HepG2 (cell line): ENCODE data around the gene NECTIN2. TPM values are rescaled to one million over a fixed set of nuclear protein-coding genes. Genes with fewer than 3 reads are reported as not detected.
A peak's percentile ranks its signal among the peaks of the same experiment; 100 is the strongest.

ENCODE experiments used
- BCLAF1 ChIP-seq: fragments of 450-650 bp; IDR thresholded peaks from 2 replicates; pipeline ENCODE4 v1.6.1; 2017; ENCODE audit warnings: mild to moderate bottlenecking
- FOSL2 ChIP-seq: sonication (generic); formaldehyde crosslinking; IDR thresholded peaks from 2 replicates; pipeline ENCODE4 v1.4.0; 2020; ENCODE audit warnings: missing genetic modification reagents
- FUBP1 ChIP-seq: sonication (generic); formaldehyde crosslinking; IDR thresholded peaks from 2 replicates; pipeline ENCODE4 v1.5.1; 2020; ENCODE audit warnings: missing genetic modification reagents, mild to moderate bottlenecking, borderline replicate concordance
- ISL2 ChIP-seq: sonication (generic); formaldehyde crosslinking; IDR thresholded peaks from 2 replicates; pipeline ENCODE4 v1.5.0; 2020; ENCODE audit warnings: missing genetic modification reagents
- KLF16 ChIP-seq, 2 experiments: sonication (generic) in 1 of 2; formaldehyde crosslinking in 1 of 2; IDR thresholded peaks; 2 replicates each; pipeline versions ENCODE4 v1.6.1 to v1.8.0; 2016 to 2023; ENCODE audit warnings: missing genetic modification reagents in 2 of 2, missing compliant biosample characterization in 1 of 2
- NFKB2 ChIP-seq: sonication (generic); formaldehyde crosslinking; IDR thresholded peaks from 2 replicates; pipeline ENCODE4 v1.4.0; 2020; ENCODE audit warnings: missing genetic modification reagents, borderline replicate concordance
- RAD51 ChIP-seq: fragments of 450-650 bp; IDR thresholded peaks from 2 replicates; pipeline ENCODE4 v1.6.1; 2016; ENCODE audit warnings: borderline replicate concordance
- SMARCC2 ChIP-seq: fragments of 450-650 bp; IDR thresholded peaks from 2 replicates; pipeline ENCODE4 v1.6.1; 2017; ENCODE audit warnings: antibody characterized with exemption, mild to moderate bottlenecking
- STAT6 ChIP-seq: sonication (generic); formaldehyde crosslinking; IDR thresholded peaks from 2 replicates; pipeline ENCODE4 v1.4.0; 2020; ENCODE audit warnings: missing genetic modification reagents, mild to moderate bottlenecking, borderline replicate concordance
- ZNF318 ChIP-seq: sonication (generic); formaldehyde crosslinking; IDR thresholded peaks from 2 replicates; pipeline ENCODE4 v1.4.0; 2020; ENCODE audit warnings: mild to moderate bottlenecking, missing genetic modification reagents
- ZNF326 ChIP-seq: sonication (generic); formaldehyde crosslinking; IDR thresholded peaks from 2 replicates; pipeline ENCODE4 v1.4.0; 2020; ENCODE audit warnings: missing genetic modification reagents, borderline replicate concordance
- ZNF549 ChIP-seq: sonication (generic); formaldehyde crosslinking; IDR thresholded peaks from 2 replicates; pipeline ENCODE4 v1.5.0; 2020; ENCODE audit warnings: missing genetic modification reagents
- polyA plus RNA-seq, 8 experiments: library from polyadenylated mRNA; depleted of rRNA in 3 of 8; stranded (reverse) in 7 of 8; unstranded in 1 of 8; fragments of >200 nt; fragmentation: Illumina TruSeq in 4 of 8; extraction: Trizol in 4 of 8; gene quantifications; 2 replicates each; pipeline versions ENCODE4 v1.2.1 to v1.2.3, GENCODE V29; 2011 to 2016; ENCODE audit warnings: low read depth in 4 of 8, missing spikeins in 1 of 8, mixed read lengths in 1 of 8; ENCODE audit not compliant: insufficient read depth in 1 of 8
- total RNA-seq, 5 experiments: library from RNA; depleted of rRNA; stranded (reverse); fragments of >200 nt; fragmentation: Illumina TruSeq; extraction: Trizol; gene quantifications; 2 replicates each; pipeline ENCODE4 v1.2.3, GENCODE V29; 2016; ENCODE audit warnings: low read depth in 1 of 5

NECTIN2 gene
- total and polyA plus RNA-seq, 2 of the 13 experiments (the other 11 are each of a cell fraction or from before 2014, with no cell fraction given): 75.4 to 114 TPM

GRCh38 chr19:44903602-44904425 is 57.7 kb downstream of the NECTIN2 start (continued):
- TF ChIP-seq BCLAF1 (no peak), RAD51 (no peak), STAT6 (no peak), ZNF549 (CRISPR knock-in tag) (no peak), ZNF318 (CRISPR knock-in tag) (no peak; the same call in 1 of the 2 replicates), FUBP1 (CRISPR knock-in tag) (no peak), SMARCC2 (no peak), KLF16 (CRISPR knock-in tag; IDR thresholded peaks at IDR 0.05) (peak in 1 of 2 experiments; percentile 91; a peak in 2 of 4 replicates), NFKB2 (peak; percentile 33; the same call in 1 of the 2 replicates), ISL2 (CRISPR knock-in tag) (peak; percentile 70), ZNF326 (CRISPR knock-in tag) (peak; percentile 56; the same call in 1 of the 2 replicates), FOSL2 (peak; percentile 70)
